HG03460 (cell line): ENCODE data around the gene SPAG9.

Experiments used
- ATAC-seq: cut with Tn5 transposase; IDR thresholded peaks from one replicate; pipeline ENCODE4 v1.9.1; 2021; ENCODE audit not compliant: unreplicated experiment

The SPAG9 gene

DNA sequence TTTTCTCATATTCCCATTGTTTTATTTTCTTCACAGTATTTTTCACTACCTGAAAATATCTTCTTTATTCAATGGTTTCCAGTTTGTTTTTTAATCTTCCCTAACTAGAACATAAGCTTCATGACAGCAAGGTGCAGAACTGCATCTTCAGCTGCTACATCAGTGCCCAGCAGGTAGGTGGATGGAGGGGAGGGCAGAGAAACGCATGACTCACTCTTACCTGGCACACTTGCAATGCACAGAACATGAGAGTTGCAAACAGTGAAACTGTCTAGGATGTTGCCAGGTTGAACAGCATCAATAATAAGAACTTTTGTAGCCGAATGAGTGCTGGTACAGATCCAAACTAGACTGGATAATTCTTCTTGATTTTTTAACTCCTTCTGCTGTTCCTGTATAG lies 127.1 kb downstream of the SPAG9 start:
- no peak for ATAC-seq

DNA sequence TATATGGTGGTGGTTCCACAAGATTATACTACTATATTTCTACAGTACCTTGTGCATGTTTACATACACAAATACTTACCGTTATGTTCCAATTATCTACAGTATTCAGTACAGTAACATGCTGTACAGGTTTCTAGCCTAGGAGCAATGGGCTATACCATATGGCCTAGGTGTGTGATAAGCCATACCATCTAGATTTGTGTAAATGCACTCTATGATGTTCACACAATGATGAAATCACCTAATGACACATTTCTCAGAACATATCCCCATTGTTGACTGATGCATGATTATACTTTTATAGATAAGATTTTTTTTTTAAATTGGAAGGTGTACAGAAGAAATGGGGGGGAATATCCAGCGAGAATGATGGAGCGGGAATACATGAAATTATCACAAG lies 131.5 kb downstream of the SPAG9 start:
- no peak for ATAC-seq

DNA sequence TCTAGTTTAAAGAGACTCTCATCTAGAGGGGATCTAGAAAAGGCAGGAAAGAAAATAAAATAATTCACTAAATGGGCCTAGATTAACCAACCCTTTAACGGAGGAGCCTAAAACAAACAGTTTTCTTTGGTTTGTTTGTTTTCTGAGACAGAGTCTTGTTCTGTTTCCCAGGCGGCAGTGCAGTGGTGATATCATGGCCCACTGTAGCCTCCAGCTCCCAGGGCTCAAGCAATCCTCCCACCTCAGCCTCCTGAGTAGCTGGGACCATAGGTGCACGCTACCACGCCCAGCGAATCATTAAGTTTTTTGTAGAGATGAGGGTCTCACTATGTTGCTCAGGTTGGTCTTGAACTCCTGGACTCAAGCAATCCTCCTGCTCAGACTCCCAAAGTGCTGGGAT lies 132.2 kb downstream of the SPAG9 start:
- ATAC-seq = no peak

DNA sequence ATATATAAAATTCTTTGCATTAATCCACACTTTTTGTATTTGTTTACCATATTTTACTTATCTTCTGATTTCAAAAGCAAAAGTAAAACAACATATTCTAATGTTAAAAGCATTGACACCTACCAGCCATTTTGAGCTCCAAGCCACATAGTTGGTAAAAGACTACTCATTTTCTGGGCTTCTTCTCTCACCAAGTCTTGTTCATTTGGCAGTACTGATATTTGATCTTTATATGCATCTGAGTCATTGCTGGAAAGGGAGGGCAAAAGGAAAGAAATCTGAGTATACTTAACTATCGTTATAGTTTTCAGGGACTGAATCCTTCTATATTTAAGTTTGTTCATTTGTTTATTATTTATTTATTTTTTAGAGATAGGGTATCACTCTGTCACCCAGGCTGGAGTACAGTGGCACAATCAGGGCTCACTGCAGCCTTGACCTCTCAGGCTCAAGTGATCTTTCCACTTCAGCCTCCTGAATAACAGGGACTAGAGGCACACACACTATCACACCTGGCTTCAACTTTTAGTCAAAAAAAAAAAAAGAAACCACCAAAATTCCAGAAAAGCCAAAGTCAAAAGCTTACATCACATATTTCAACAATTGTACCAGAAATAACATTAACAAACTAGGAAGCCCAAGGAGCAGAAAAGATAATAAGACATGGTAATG lies 133.5 kb downstream of the SPAG9 start:
- ATAC-seq = no peak

DNA sequence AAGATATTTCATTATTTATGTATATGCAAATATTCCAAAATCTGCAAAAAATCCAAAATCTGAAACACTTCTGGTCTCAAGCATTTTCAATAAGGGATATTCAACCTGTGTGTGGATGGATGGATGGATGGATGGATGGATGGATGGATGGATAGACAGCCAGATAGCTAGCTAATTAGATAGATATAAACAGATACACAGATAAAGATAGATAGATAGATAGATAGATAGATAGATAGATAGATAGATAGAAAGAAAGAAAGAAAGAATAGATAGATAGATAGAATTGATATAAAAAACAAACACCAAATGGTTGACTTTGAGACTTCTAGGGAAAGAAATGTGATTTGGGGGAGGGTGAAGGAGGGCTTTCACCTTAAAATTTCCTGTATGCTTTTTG lies 139.4 kb downstream of the SPAG9 start:
- ATAC-seq = no peak

DNA sequence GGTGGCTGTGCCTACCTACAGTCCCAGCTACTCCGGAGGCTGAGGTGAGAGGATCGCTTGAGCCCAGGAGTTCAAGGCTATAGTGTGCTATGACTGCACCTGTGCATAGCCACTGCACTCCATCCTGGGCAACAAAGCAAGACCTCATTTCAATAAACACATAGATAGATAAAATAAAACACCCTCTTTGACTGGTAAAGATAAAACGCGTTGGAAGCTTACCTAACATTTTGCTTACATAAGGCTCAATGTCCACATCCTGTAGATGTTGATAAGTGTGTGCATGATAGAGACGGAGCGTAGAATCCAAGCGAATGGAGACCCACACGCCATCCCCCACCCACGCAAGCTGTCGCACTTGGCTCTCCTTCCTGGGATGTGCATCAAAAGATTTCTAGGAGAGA lies 141.1 kb downstream of the SPAG9 start:
- ATAC-seq = no peak

DNA sequence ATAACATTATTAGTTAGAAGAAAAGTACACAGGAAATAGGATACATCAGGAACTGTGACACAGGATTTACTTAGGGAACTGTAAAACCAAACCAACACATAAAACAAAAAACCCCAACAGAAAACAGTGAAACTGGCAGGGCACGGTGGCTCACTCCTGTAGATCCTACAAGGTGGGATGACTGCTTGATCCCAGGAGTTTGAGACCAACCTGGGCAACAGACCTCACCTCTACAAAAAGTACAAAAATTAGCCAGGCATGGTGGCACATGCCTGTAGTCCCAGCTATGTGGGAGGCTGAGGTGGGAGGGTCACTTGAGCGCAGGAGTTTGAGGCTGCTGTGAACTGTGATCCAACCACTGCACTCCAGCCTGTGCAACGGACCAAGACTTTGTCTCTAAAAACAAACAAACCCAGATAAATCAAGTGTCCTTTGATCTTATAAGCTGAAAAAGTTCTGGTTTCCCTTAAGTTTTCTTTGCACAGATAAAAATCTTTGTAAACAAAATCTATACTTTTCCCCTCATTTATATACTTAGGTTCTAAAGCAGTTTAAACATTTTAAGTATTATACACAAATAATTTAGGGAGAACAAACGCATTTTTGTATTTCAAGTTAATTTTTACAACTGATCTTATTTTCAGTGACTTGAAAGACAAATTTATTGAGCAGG lies 143.0 kb downstream of the SPAG9 start:
- ATAC-seq = no peak

DNA sequence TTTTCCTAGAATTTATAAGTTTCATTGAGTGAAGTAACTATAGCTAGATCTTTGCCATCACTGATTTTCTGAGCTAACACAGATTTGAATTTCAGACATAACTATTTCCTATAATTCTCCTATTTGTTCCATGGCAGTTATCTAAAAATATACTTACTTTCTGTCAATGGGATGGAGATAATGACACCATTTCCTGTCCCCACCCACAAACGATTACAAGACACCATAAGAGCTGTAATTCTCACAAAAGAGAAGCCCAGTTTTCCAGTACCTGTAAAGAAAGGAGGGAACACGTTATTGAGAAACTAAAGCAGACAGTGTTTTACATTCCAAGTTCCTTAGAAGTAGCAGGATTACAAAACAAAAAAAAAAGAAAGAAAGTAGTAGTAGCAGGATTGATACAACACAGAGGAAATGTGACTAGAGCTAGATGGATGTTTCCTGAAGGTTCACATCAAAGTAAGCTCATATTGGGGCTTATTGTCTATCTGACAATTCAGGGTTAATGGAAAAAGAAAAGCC lies 143.7 kb downstream of the SPAG9 start:
- ATAC-seq = no peak

DNA sequence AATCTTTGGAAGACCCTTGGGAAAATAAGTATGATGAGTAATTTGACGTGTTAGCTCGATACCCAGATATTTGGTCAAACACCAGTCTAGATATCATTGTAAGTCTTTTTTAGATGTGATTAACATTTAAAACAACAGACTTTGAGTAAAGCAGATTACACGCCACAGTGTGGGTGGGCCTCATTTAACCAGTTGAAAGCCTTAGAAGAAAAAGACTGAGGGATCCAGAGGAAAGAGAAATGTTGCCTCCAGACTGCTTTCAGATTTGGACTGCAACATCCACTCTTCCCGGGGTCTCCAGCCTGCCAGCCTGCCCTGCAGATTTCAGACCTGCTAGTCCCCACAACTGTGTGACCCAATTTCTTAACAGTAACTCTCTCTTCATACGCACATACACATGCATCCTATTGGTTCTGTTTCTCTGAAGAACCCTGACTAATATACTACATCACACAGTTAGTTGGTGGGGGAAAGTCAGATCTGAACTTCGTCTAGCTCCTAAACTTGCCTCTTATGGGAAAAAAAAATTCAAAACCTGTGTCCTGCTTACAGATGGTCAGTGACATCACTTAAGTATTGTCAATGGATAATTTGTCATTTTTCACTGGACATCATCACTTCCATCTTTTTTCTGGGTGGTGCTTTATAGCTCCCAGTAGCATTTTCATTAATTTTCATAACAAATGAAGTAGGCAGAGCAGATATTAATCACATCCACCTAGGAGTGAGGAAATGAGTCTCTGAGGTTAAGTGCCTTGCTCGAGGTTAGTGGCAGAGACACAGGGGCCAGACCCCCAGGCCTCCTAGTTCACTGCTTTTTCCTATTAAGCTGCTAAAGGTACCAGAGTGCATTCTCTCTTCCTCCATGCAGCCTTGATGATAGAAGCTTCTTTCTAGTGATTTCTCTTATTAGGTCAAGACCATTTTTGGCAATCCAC lies 146.8 kb downstream of the SPAG9 start:
- ATAC-seq = no peak

DNA sequence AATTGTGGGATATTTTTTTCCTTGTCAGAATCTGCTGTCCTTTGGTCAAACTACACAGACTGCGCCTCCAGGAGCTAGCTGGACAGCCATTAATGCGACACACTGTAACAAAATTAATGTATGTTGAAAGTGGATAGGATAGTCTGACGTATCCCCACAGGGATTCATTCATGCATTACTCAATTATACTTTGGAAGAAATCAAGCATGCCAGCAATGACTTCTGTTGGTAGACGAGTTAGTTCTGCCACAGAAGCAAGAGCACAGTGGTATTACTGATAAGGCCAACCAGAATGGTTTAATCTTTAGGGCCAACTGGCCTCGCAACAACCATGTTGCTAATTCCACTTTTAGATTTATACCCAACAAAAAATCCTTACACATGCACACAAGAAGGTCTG lies 148.1 kb downstream of the SPAG9 start:
- ATAC-seq = no peak

DNA sequence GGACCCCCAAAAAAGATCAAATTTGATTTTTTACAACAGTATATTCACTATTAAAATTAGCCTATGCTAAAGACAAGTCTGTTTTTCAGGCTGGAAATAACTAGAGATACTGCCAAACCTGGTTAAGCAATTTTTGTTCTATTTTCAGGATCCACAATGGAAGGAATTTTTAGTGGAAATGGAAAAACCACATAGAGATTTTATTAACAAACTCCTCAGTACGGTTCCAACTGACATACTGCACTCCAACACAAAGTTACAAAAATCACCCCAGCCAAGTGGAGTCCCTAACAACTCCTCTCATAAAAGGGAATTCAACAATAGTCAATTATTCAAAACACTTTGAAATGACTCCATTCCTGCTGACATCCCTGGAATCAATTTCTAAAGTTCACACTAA lies 152.9 kb downstream of the SPAG9 start:
- ATAC-seq = no peak

DNA sequence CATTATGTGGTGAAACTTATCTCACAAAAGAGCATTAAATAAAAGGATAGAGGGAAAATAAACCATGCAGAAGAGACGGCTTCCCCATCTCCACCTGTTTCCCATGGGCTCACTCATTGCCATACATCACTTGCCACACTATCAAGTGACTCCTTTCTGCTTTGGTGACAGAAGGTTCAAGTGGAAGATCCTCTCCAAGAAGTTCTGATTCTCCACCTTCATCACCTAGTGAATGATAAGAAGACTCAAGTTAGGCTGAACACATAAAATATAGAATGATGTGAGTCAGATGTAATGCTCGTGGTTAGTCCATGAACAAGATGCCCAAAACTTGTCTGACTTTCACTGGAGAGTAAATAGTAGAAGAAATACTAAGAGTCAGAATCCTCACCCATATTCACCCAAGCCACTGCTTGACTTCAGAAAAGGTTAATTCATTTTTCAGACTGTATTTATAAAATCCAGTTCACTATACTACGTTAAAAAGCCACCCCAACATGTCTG lies 154.5 kb downstream of the SPAG9 start:
- no peak for ATAC-seq

DNA sequence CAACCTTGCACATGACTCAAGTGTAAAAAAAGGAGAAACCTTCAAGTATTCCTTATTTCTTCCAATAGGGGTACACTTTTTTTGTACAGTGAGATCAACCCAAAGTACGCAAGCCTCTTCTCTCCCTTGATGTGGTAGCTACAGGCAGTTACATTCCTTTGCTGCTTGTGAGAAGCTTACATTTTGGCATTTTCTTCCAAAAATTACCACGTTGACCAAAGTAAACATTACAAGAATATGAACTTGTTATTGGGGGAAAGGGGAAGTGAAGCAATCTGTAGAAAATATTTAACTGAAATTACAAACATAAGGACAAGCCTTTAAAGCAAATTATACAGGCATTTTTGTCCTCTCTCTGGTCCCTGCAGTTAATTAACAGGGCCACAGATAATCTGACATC lies 157.5 kb downstream of the SPAG9 start:
- ATAC-seq = no peak

DNA sequence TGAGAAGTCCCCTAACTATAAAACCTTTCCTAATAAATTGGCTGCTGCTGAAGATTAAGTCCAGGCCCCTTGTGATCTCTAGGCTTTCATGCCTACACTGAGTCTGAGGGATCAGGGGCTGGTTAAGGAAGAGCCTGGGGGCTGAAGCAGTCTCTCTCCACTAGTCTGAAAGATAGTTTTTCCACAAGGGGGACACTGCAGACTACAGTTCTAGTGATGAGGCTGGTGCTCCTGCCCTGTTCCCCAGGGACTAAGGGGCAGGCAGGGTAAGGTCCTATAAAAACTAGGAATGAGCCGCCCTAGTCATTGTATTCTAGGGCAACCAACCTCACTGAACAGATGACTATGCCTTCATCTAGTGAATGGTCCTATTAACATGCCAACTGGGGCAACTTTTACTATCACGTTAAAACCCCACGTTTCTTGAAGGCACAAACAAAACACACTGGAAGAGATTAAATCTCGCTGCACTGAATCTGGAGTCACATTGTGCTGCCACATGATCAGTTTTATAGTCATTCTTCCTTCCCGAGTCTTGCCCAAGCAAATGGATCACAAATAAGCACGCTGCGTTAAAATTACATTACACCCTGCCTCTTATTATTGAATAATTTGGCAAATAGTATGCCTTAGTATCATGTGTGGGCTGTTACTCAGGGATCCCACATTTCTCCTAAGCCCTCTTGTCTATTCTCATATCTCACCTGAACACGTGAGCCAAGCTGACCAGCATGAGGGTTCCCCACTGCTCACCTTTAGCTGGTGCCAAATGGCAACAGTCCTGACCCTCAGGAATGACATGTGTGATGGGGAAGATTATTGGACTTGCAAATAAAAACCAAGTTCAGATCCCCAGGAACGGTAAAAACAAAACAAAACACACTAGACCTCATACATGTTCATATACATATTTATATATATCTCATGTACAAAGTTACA lies 159.1 kb downstream of the SPAG9 start:
- no peak for ATAC-seq

DNA sequence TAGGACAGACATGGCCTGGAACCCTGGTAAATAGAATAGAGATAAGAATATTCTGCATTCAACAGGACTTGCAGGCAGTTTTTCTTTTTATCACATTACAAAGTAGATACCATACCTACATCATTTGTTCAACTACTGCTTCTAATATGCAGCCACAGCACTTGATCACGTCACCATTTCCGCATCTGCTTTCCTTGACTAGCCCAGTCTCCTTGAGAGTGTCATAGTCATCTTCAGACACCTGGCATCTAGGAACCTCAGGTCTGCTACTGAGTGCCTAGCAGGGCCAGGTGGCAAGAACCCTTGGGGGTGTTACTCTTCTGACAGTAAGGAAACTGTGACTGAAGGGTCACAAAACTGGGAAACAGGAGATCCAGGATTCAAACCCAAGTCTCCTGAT lies 161.3 kb downstream of the SPAG9 start:
- no peak for ATAC-seq

DNA sequence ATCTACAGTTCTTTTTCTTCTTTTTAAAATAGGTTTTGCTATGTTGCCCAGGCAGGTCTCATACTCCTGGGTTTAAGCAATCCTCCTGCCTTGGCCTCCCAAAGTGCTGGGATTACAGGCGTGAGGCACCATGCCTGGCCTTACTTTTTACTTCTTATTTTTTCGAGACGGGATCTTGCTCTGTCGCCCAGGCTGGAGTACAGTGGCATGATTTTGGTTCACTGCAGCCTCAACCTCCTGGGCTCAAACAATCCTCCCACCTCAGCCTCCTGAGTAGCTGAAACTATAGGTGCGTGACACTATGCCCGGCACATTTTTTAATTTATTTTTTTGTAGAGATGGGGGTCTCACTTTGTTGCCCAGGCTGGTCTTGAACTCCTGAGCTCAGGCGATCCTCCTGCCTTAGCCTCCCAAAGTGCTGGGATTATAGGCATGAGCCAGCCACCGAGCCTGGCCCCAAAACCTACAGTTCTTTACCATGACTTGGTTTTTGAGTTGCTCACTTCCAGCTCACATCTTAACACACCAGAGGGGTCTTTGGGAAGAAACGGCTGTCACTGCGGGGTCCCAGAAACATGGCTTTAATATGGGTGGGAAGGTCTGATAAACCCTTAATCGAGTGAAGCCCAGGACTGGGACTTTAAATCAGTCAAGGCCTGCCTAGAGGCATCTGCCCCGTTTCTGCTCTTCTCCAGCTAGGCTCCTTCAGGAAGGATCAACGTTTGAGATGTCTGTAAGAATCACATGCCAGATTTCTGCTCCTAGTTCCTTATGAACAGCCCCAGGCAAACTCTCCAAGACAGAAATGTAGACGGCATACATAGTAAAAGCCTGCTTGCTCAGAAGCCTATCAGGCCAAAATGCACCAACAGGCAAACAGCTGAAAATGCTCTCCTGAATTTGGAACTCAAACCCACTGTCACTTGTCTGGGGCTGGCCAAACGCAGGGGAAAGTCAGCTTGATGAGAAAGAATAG lies 162.8 kb downstream of the SPAG9 start:
- ATAC-seq = no peak

DNA sequence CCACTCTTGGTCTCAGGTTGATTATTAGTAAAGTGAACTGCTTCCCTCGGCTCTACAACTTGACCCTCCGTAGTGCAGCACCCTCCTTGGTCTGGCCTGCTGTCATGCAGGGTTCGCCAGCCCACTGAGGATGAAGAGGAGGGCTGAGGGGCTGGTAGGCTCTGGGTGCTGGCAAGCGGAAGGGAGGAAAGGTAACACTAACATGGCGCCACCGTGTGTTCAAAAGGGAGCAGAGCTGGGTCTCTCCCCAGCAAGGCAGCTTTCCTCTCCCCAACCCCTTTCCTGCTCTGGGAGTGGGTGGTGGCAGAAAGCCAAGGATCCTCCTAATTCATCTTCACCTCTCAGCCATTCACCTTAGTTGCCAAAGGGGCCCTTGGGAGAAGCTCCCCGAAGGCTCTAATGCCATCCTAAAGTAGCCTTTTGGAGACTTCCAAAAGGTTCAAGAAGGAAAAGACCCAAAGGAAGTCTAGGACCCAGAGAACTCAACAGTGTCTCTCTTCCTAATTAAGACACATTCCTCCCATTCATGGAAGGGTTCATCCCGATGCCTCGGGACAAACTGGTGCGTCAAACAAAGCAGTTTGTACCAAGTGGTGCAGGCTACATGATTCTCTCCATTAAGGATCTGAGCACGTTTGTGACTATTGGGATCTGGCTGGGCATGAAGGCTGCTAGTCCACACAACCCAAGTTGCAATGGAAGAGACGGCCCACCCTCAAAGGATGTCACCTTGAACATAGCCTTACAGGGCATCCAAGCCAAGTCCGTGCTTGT lies 163.7 kb downstream of the SPAG9 start:
- ATAC-seq = peak; percentile 77

DNA sequence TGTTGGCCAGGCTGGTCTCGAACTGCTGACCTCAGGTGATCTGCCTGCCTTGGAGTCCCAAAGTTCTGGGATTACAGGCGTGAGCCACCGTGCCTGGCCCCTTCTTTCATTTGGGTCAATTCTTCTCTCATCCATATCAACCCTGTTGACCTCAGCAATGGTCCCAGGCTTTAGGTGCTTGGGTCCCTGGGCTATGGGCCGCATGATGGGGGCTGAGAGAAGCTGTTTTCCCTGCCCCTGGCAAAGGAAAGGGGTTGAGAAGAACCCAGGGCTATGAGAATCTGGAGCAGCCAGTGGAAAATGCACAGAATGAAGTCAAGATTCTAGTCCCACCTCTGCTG lies 164.3 kb downstream of the SPAG9 start:
- ATAC-seq = no peak
